ENCODE data around the gene CC2D2A. TPM values are rescaled to one million over a fixed set of nuclear protein-coding genes. Genes with fewer than 3 reads are reported as not detected.

Gene CC2D2A
- total RNA-seq, 1 experiment from 2014 or later, result 11.8 TPM

DNA sequence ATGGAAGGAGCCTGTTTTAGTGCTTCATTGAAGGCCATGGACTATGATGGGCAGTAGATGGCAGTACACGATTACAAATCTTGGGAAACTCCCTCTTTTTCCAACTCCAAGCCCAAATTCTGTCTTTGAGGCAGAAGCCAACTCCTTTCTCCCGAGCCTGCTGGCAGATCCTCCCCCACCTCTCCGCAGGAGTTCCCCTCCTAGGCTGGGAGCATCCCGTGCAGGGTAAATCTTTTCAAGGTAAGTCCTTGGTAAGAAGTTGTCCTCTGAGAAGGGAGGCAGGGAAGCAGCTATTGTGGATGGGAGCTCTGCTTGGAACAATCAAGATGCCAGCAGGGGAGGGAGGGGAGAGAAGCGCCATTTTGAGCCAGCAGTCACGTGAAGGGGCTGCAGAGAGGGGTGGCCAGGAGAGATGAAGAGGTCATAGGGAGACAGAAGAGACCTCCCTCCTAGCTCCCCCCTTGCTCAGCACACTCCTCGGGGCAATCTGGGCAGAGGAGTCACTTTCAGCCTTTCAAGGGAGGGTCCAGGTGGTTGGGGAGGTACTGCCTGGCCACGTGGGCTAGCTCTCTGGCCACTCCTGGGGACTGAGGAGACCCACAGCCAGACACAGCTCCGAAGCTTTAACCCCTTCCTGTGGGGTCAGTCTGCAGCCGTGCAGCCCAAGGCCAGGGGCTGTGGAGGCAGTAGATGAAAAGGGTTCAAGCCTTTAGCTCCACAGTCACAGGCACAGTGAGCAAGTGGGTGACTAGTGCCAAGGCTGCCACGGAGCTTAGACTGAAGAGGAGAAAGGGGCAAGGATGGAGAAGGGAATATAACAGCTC is 9.6 kb downstream of the CC2D2A start:
- Mint-ChIP-seq H3K9me3 (ENCODE audit: low read depth, unreplicated experiment) (no peaks in the 10 kb centered on the region), H3K36me3 (ENCODE audit: insufficient read depth, unreplicated experiment) (peaks cover 14% of the 10 kb centered on the region), H3K27ac (ENCODE audit: unreplicated experiment) (peak overlapping the region; percentile 98), H3K4me3 (ENCODE audit: low read depth, unreplicated experiment) (peak overlapping the region; percentile 94), H3K4me1 (ENCODE audit: low read depth, unreplicated experiment) (no peaks in the 10 kb centered on the region), H3K27me3 (ENCODE audit: unreplicated experiment) (no peaks in the 10 kb centered on the region)
- peak; percentile 47 for TF ChIP-seq CTCF (IDR thresholded peaks at IDR 0.05; ENCODE audit: unreplicated experiment)
- CTCF ChIA-PET, result interaction anchor here (1.0 to 1.4 kb wide), 4 partner anchors 9 to 477 kb away, joined by 3 to 15 read pairs (median 8); partner anchors contain the start of gene CC2D2A
- no TSS peak for BruUV-seq (replicated peaks)
- peak; percentile 50 for DNase-seq
- intact Hi-C loops (cut with micrococcal nuclease; ENCODE audit: unreplicated experiment), result loop anchor here (1.0 kb wide), 5 partner anchors 171 to 522 kb away; no protein-coding TSS in a partner anchor

DNA sequence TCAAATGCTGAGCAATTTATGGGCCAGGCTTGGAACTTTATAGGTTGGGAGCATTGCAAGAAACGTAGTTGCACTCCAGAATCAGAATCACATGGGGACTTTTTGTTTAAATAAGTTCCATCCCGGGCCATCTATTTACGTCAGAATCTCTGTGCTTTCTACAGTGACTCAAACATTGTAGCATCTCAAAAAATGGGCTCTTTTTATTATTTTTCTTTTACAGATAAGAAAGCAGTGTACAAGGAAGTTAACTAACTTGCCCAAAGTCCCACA is 10.2 kb downstream of the CC2D2A start:
- Mint-ChIP-seq H3K4me1 (ENCODE audit: low read depth, unreplicated experiment) (no peaks in the 10 kb centered on the region), H3K36me3 (ENCODE audit: insufficient read depth, unreplicated experiment) (peaks cover 14% of the 10 kb centered on the region), H3K9me3 (ENCODE audit: low read depth, unreplicated experiment) (no peaks in the 10 kb centered on the region), H3K27me3 (ENCODE audit: unreplicated experiment) (no peaks in the 10 kb centered on the region), H3K4me3 (ENCODE audit: low read depth, unreplicated experiment) (peak overlapping the region; percentile 94), H3K27ac (ENCODE audit: unreplicated experiment) (peak overlapping the region; percentile 98)
- no peak for DNase-seq
- BruUV-seq (replicated peaks), result TSS peak; percentile 49
- no peak for TF ChIP-seq CTCF (IDR thresholded peaks at IDR 0.05; ENCODE audit: unreplicated experiment)
- intact Hi-C loops (cut with micrococcal nuclease; ENCODE audit: unreplicated experiment), result loop anchor here (1.0 kb wide), 5 partner anchors 170 to 521 kb away; no protein-coding TSS in a partner anchor
- CTCF ChIA-PET, result interaction anchor here (1.0 to 1.4 kb wide), 4 partner anchors 10 to 476 kb away, joined by 3 to 15 read pairs (median 8); partner anchors contain the start of gene CC2D2A

GRCh38 chr4:15481961-15482745 is 12.5 kb downstream of the CC2D2A start:
- intact Hi-C loops (cut with micrococcal nuclease; ENCODE audit: unreplicated experiment), result no loop called here

More at GRCh38 chr4:15481961-15482745, 12.5 kb downstream of the CC2D2A start:
- no peaks in the 10 kb centered on the region for H3K9me3 Mint-ChIP-seq (ENCODE audit: low read depth, unreplicated experiment)
- no peaks in the 10 kb centered on the region for H3K27me3 Mint-ChIP-seq (ENCODE audit: unreplicated experiment)
- H3K36me3 Mint-ChIP-seq (ENCODE audit: insufficient read depth, unreplicated experiment), result peaks cover 14% of the 10 kb centered on the region
- no peak overlapping the region for H3K4me3 Mint-ChIP-seq (ENCODE audit: low read depth, unreplicated experiment)
- no peak overlapping the region for H3K27ac Mint-ChIP-seq (ENCODE audit: unreplicated experiment)
- CTCF ChIA-PET, result no interaction called here
- no peaks in the 10 kb centered on the region for H3K4me1 Mint-ChIP-seq (ENCODE audit: low read depth, unreplicated experiment)
- TF ChIP-seq CTCF (IDR thresholded peaks at IDR 0.05; ENCODE audit: unreplicated experiment), result no peak
- BruUV-seq (replicated peaks), result no TSS peak
- DNase-seq, result no peak

Measured in Calu3 (cell line).